ENCODE results near the gene IL22RA2.

The IL22RA2 gene

GRCh38 chr6:137155830-137156229 lies 17.6 kb downstream of the IL22RA2 start:
- peak; percentile 34 for DNase-seq (ENCODE audit: low spot score)
- TF ChIP-seq, protein P1, sequence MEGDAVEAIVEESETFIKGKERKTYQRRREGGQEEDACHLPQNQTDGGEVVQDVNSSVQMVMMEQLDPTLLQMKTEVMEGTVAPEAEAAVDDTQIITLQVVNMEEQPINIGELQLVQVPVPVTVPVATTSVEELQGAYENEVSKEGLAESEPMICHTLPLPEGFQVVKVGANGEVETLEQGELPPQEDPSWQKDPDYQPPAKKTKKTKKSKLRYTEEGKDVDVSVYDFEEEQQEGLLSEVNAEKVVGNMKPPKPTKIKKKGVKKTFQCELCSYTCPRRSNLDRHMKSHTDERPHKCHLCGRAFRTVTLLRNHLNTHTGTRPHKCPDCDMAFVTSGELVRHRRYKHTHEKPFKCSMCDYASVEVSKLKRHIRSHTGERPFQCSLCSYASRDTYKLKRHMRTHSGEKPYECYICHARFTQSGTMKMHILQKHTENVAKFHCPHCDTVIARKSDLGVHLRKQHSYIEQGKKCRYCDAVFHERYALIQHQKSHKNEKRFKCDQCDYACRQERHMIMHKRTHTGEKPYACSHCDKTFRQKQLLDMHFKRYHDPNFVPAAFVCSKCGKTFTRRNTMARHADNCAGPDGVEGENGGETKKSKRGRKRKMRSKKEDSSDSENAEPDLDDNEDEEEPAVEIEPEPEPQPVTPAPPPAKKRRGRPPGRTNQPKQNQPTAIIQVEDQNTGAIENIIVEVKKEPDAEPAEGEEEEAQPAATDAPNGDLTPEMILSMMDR (IDR thresholded peaks at IDR 0.05; ENCODE audit: borderline replicate concordance, control extremely low read depth, extremely low read depth, insufficient read depth, missing control alignments): no peak
- in situ Hi-C loops (cut with MboI; ENCODE audit: low sequenced_read_pairs, unreplicated experiment): no loop called here

GRCh38 chr6:137150072-137150471 lies 23.4 kb downstream of the IL22RA2 start:
- DNase-seq (ENCODE audit: low spot score): no peak
- in situ Hi-C loops (cut with MboI; ENCODE audit: low sequenced_read_pairs, unreplicated experiment): no loop called here
- TF ChIP-seq, protein P1 (IDR thresholded peaks at IDR 0.05; ENCODE audit: borderline replicate concordance, control extremely low read depth, extremely low read depth, insufficient read depth, missing control alignments): no peak

DNA sequence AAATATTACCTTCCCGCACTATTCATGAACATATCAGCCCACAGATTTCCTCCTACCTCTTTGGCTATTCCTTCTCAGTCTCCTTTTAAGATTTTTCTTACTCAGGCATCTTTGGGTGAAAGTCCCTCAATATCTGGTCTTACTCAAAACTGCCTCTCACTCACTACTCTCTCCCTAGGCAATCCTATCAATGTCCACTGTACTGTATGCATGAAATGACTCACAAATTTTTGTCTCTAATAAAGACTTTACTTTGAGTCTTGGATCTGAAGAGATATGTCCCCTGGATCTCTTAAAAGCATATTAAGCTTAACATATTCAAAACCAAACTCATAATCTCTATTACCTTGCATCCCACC lies 24.4 kb downstream of the IL22RA2 start:
- DNase-seq (ENCODE audit: low spot score): no peak
- TF ChIP-seq, protein P1 (IDR thresholded peaks at IDR 0.05; ENCODE audit: borderline replicate concordance, control extremely low read depth, extremely low read depth, insufficient read depth, missing control alignments): no peak
- in situ Hi-C loops (cut with MboI; ENCODE audit: low sequenced_read_pairs, unreplicated experiment): no loop called here

DNA sequence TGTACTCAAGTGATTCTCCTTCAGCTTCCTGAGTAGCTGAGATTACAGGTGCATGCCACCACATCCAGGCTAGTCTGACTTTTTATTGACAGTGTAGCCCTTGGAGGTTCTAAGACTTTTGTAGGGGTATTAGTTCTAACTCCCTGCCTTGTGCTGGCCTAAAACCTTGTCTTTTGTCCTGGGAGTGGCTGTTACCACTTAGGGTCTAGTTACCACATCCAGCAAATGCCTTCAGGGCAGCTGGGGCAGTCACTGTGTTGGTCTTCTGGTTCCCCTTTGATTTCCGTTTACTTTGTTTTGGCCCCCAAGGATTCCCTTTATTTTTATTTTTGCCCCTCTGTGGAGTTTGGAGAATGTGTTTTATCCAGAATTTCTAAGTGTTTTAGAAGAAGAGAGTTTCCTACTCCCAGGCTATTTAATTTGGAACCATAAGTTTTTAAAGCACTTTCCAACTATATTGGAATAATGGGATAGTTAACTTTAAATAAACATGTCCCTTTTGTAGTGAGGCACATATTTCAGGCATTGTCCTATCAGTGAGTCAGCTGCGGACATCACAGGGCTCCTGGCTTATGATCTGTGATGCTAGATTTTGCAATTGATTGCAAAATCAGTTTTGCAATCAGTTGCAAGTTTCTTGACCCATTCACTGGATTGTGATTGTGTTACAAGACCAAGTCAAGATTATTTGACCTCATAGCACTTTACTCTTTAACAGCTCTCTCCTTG lies 25.0 kb downstream of the IL22RA2 start:
- TF ChIP-seq, protein P1 (IDR thresholded peaks at IDR 0.05; ENCODE audit: borderline replicate concordance, control extremely low read depth, extremely low read depth, insufficient read depth, missing control alignments): no peak
- in situ Hi-C loops (cut with MboI; ENCODE audit: low sequenced_read_pairs, unreplicated experiment): no loop called here
- DNase-seq (ENCODE audit: low spot score): no peak

- TF ChIP-seq, protein P1 (IDR thresholded peaks at IDR 0.05; ENCODE audit: borderline replicate concordance, control extremely low read depth, extremely low read depth, insufficient read depth, missing control alignments): no peak
- no peak for DNase-seq (ENCODE audit: low spot score)
- in situ Hi-C loops (cut with MboI; ENCODE audit: low sequenced_read_pairs, unreplicated experiment): no loop called here
Measured at GRCh38 chr6:137147195-137147594, 26.2 kb downstream of the IL22RA2 start.

DNA sequence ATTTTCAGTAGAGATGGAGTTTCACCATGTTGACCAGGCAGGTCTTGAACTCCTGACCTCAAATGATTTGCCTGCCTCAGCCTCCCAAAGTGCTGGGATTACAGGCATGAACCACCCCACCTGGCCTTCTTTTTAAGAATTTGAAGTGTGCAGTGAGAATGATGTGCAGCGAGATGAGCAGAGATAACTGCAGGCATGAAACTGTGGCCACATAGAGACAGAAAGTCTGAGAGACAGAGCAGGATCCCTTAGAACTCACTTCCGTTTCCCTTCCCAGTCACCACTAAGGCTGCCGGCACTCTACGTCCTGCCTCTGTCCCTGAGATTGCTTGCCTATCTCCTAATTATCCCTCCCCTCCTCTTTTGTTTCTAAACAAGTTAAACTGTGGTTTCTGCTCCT lies 27.2 kb downstream of the IL22RA2 start:
- in situ Hi-C loops (cut with MboI; ENCODE audit: low sequenced_read_pairs, unreplicated experiment): no loop called here
- TF ChIP-seq, protein P1 (IDR thresholded peaks at IDR 0.05; ENCODE audit: borderline replicate concordance, control extremely low read depth, extremely low read depth, insufficient read depth, missing control alignments): no peak
- no peak for DNase-seq (ENCODE audit: low spot score)
